ENCODE data around the gene NUP155.
"Not testable (repeated sequence)": the region's sequence is repeated elsewhere in the genome, so short reads cannot be mapped to it uniquely, and the experiment has no call there.

The NUP155 gene

DNA sequence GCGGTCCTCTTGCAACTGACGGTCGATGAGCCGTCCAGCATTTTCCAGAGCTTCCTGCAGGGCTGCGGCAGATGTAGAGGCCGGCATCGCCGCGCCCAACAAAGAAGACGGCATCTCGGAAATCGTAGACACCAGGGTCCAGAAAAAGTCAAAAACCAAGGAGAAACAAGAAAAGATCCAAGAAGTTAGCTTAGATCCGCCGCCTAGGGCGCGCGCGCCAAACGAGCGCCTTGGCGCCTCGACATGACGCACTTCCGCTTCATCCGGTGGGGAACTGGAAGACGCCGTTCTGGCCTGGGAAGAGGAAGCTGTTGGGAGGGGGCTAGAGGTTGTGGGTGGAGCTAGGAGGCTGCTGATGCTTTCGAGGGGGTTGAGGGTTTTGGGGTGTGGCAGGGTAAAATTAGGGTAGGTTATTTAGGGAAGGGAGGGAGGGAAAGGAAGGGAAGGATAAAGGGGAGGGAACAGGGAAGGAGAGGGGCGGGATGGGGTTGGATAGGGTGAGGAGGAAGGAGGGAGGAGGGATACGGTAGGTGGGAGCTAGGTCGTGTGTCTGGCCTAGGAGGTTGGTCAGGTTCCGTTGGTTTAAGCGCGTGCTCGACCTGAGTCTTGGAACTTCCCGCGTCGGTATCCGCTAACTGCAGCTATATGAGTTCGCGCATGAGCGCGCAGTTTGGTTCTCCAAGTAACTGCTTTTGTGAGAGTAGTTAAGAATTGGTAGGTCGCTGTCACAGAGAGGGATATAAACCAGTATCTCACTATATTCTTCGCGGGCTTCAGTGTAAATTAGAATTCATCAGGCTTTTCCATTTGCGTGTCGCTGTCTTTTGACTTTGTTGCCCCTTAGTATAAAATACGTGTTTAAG is at the start of gene NUP155:
Gene NUP155, minus strand, starts transcription at position 243 of the 863 bp plus-strand sequence. Its CDS starts 129 bp downstream, at position 114.
- DNase-seq (ENCODE audit: low spot score): peak; percentile 99

DNA sequence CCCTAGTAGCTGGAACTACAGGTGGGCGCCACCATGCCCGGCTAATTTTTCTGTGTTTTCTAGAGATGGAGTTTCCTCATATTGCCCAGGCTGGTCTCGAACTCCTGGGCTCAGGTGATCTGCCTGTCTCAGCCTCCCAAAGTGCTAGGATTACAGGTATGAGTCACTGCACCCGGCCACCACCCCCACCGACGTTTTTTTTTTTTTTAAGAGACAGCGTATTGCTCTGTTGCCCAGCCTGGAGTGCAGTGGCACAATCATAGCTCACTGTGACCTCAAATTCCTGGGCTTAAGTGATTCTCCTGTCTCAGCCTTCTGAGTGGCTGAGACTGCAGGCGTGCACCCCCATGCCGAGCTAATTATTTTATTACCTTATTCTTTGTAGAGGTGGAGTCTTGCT is 46.4 kb upstream of the NUP155 start:
- no peak for DNase-seq (ENCODE audit: low spot score)

DNA sequence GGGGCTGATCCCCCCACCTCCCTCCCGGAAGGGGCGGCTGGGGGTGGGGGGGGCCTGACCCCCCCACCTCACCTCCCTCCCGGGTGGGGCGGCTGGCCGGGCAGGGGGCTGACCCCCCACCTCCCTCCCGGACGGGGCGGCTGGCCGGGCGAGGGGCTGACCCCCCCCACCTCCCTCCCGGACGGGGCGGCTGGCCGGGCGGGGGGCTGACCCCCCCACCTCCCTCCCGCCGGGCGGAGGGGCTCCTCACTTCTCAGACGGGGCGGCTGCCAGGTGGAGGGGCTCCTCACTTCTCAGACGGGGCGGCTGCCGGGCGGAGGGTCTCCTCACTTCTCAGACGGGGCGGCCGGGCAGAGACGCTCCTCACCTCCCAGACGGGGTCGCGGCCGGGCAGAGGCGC is 44.5 kb upstream of the NUP155 start:
- DNase-seq (ENCODE audit: low spot score): not testable (repeated sequence)

DNA sequence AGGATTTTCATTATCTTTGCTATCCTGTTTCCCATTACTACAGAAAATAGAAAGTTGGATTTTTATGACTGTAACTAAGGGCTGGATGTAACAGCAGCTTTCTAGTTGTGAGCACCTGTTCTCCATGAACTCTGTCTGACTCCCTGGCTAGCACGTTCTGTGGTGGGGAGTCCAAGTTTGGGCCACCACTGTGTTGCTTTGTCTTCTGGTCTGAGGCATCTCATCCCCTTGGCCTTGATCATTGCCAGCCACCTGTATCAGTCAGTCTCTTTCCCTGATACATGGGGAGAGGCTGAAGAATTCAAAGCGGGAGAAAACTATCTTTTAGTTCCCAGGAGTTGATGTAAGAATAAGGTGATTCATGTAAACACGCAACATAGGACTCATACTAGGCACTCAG is 41.6 kb upstream of the NUP155 start:
- DNase-seq (ENCODE audit: low spot score): no peak

DNA sequence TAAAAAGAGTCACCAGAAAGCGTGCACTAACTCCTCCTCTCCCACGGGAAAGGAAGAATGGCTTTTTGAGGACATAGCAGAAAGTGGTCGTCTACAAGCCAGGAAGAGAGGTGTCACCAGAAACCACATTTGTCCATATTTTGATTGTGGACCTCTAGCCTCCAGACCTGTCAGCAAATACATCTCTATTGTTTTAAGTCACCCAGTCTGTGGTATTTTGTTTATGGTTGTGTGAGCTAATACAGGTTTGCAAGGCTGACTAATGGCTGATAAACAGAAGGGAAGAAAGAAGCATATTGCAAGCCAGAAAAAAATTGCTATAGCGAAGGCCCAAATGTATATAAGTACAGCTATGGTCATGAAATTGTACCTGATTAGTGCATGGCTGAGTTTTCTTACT is 29.6 kb upstream of the NUP155 start:
- DNase-seq (ENCODE audit: low spot score): no peak

DNA sequence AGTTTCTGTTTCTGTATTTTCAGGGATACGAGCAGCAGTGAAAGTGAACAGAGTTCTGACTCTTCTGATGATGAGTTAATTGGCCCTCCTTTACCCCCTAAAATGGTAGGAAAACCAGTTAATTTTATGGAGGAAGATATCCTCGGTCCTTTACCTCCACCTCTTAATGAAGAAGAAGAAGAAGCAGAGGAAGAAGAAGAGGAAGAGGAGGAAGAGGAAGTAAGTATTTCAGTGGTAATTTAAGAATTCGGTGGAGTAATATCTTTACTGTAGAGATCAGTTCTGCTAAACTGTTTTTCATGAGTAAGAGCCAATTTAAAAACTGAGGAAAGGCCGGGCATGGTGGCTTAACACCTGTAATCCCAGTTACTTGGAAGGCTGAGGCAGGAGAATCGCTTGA is 25.4 kb upstream of the NUP155 start:
- no peak for DNase-seq (ENCODE audit: low spot score)

DNA sequence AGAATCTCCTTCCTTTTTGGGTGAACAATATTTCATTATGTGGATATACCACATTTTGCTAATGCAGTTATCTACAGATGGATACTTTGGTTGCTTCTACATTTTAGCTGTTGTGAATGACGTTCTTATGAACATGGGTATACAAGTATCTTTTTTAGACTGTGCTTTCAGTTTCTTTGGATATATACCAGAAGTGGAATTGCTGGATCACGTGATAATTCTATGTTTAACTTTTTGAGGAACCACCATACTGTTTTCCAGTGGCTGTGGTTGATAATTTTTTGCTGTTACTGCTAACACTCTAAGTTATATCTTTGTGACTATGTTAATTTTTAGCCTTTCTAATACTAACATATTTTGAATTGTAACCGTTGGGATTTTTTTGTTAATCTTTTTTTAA is 20.7 kb upstream of the NUP155 start:
- no peak for DNase-seq (ENCODE audit: low spot score)

DNA sequence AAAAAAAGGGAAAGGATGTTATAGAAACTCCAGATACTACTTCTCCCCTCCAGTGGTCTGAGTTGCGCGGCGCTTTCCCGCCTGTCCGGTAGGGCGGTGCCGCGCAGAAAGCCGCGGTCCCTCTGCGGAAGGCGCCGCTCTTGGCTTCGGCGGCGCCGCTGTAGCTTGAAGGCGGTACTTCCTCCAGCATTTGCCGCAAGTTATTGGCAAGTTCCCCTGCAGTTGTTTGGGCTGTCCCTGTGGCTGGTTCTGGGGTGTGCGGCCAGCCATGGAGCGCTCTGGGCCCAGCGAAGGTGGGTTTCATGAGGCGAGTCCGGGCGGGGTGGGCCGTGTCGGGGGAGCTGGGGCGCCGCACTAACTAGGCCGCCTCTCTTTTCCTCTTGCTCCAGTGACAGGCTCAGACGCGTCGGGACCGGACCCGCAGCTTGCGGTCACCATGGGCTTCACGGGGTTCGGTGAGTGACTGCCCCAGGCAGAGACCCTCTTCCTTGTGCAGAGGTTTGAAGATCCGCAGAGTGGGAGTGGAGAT is 8.3 kb upstream of the NUP155 start, which contains the start of gene WDR70:
Gene WDR70, plus strand, starts transcription at position 219 of the 529 bp plus-strand sequence. Its CDS starts 50 bp downstream, at position 269.
- peak; percentile 91 for DNase-seq (ENCODE audit: low spot score)

DNA sequence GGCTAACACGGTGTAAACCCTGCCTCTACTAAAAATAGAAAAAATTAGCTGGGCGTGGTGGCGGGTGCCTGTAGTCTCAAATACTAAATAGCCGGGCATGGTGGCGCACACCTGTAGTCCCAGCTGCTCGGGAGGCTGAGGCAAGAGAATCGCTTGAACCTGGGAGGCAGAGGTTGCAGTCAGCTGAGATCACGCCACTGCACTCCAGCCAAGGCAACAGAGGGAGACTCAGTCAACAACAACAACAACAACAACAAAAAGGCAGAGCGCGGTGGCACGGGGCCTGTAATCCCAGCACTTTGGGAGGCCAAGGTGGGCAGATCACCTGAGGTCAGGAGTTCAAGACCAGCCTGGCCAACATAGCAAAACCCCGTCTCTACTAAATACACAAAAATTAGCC is 7.2 kb upstream of the NUP155 start:
- DNase-seq (ENCODE audit: low spot score): not testable (repeated sequence)

DNA sequence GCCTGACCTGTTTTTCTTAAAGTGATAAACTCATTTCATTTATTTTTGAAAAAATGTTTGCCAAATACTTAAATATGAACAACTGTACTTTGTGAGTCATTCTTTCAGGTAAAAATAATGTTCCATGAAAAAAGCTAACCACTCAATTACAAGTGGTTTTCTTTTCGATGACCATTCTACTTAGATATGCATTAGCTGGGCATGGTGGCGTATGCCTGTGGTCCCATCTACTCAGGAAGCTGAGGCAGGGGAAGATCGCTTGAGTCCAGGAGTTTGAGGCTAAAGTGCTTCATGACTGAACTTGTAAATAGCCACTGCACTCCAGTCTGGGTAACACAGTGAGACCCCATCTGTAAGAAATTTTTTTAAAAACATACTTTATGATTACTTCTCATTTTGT is 4.2 kb upstream of the NUP155 start:
- DNase-seq (ENCODE audit: low spot score): no peak

DNA sequence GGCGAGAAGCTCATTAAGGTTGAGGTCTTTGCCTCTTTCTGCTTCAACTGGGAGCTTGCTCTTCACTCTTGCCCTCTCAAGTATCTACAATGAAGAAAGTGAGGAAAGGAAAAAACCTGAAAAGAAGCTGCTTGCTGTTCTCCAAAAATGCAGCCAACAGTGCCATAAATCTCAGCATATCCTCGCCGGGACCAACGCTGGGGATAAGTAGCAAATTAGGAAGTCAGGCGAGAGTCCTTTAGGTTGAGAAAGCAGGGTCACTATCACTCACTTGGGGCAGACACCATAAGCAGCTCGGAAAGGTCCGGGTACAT is 399 bp downstream of the NUP155 start:
- DNase-seq (ENCODE audit: low spot score): peak; percentile 15

DNA sequence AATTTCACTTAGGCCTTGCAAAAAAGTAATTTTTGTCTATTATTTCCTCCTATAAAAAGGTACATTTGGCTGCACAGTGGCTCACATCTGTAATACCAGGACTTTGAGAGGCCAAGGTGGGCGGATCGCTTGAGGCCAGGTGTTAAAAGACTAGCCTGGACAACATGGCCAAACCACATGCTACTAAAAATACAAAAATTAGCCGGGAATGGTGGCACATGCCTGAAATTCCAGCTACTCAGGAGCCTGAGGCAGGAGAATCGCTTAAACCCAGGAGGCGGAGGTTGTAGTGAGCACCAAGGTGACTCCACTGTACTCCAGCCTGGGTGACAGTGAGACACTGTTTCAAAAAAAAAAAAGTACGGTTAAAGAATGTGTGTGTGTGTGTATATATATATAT is 15.7 kb downstream of the NUP155 start:
- no peak for DNase-seq (ENCODE audit: low spot score)

DNA sequence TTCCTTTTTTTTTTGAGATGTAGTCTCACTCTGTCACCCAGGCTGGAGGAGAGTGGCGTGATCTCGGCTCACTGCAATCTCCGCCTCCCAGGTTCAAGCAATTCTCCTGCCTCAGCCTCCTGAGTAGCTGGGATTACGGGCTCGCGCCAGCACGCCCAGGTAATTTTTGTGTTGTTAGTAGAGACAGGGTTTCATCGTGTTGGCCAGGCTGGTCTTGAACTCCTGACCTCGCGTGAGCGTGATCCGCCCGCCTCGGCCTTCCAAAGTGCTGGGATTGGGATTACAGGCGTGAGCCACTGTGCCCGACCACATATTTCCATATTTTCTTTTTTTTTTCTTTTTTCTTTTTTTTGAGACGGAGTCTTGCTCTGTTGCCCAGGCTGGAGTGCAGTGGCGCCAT is 28.2 kb downstream of the NUP155 start:
- DNase-seq (ENCODE audit: low spot score): not testable (repeated sequence)

DNA sequence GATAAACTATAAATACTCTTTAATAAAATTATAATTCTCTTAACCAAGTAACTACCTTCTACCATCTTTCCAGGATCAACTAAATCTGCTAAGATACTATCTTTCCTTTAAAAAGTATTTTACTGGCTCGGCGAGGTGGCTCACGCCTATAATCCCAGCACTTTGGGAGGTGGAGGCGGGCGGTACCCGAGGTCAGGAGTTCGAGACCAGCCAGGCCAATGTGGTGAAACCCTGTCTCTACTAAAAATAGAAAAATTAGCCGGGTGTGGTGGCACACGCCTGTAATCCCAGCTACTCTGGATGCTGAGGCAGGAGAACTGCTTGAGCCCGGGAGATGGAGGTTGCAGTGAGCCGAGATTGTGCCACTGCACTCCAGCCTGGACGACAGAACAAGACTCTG is 36.2 kb downstream of the NUP155 start:
- not testable (repeated sequence) for DNase-seq (ENCODE audit: low spot score)

DNA sequence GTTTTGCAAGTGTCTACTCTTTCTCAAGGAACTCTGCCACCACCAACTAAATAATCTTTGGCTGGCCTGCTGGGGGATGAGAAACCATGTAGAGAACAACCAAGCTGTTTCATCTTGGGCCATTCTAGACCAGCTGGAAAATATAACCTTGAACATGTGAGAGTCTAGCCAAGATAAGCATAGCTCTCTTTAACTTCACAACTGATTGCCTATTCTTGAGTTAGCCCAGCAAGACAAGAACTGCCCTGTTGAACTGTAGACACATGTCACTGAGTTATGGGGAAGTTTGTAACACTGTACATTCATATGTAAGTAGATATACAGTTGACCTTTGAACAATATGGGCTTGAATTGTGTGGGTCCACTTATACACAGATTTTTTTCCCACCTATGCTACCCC is 44.4 kb downstream of the NUP155 start:
- DNase-seq (ENCODE audit: low spot score): no peak

DNA sequence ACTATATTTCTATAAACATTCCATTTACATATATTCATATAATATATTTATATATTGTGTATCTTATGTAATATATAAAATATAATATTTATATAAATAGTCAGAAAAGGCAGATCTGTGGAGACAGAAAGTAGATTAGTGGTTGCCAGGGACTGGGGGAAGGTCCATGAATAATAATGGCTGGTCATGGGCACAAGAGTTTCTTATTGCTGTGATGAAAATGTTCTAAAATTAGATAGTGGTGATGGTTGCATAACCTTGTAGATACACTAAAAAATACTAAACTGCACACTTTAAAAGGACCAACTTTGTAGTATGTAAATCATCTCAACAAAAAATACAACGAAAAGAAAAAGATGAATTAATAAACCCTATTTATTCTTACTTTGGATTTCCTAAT is 47.3 kb downstream of the NUP155 start:
- DNase-seq (ENCODE audit: low spot score): no peak

DNA sequence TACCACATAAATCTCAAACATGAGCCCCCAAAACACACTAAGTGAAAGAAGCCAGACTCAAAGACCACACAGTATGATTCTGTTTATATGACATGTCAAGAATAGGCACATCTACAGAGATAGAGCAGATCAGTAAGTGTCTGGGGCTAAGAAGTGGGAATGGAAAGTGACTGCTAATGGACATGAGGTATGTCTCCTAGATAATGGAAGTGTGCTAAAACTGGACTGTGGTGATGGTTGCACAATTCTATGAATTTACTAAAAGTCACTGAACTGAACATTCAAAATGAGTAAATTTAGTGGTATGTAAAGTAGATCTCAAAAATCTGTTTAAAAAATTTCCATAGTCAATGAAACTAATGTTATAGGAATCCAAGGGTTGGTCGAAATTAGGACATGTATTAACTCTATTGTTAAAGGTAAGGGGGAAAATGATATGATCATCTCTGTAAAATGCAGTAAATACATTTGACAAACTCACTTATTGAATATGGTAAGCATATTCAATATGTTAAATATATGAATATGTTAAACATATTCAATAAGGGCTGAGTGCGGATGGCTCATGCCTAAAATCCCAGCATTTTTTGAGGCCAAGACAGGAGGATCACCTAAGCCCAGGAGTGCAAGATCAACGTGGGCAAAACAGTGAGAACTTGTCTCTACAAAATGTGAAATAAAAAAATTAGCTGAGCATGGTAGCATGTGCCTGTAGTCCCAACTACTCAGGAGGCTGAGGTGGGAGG is 51.7 kb downstream of the NUP155 start:
- DNase-seq (ENCODE audit: low spot score): no peak

DNA sequence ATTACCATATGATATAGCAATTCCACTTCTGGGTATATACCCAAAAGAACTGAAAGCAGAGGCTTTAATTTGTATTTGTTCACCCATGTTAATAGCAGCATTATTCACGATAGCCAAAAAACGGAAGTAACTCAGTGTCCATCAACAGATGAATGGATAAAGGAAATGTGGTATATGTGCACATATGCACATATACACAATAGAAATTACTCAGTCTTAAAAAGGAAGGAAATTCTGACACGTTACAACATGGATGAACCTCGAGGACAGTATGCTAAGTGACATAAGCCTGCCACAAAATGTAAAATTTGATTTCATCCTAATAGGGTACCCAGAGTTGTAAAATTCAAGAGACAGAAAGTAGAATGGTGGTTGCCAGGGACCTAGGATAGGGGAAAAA is 54.9 kb downstream of the NUP155 start:
- no peak for DNase-seq (ENCODE audit: low spot score)

DNA sequence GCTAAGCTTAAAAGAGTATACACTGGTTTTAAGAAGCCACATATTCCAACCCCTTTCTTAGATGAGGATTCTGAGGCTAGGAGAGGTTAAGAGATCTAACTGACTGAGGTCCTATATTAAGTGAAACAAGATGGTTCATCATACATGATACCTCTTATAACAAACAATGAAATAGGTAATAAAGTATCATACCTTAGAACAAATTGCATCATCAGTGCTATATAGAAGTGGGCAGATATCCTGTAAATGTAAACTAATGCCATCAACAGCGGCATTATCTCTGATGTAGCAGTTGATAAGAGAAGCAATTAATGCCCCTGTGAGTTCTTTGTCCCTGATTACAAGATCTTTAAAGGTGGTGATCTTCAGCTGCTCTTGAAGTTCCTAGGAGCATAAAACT is 60.5 kb downstream of the NUP155 start:
- no peak for DNase-seq (ENCODE audit: low spot score)

DNA sequence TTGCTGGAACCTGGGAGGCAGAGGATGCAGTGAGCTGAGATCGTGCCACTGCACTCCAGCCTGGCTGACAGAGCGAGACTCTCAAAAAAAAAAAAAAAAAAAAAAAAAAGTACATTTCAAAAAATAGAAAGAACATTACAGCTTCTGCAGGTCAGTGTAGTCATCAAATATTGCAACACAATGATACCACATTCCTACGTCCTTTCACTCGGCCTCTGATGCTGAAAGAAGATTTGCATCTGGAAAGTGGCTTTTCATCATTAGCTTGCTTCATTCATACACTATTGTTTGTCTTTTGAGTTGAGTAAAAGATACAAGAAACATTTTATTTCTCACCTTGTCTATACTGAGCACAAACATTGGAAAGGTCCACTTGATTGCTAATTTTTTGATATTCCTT is 62.1 kb downstream of the NUP155 start:
- DNase-seq (ENCODE audit: low spot score): no peak

DNA sequence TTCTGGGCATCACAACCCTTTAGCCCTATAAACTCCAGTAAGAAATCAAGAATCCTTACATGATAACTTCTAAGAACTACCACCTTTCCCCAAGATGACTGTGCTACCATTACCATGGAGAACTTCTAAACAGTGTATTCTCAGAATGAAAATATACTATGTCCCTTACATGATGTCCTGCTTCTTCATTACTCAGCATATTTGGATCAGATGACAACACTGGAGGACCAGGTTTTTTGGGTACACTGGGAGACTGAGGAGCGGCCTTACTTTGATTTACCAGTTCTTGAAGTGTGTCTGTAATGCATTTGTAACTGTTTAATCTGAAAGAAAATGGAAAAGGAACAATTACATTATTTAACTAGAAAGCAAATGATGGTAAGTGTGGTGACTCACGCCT is 66.0 kb downstream of the NUP155 start:
- no peak for DNase-seq (ENCODE audit: low spot score)

DNA sequence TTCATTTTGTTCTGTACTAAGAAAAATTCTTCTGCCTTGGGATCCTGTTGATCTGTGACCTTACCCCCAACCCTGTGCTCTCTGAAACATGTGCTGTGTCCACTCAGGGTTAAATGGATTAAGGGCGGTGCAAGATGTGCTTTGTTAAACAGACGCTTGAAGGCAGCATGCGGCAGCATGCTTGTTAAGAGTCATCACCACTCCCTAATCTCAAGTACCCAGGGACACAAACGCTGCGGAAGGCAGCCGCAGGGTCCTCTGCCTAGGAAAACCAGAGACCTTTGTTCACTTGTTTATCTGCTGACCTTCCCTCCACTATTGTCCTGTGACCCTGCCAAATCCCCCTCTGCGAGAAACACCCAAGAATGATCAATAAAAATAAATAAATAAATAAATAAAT is 74.6 kb downstream of the NUP155 start:
- DNase-seq (ENCODE audit: low spot score): not testable (repeated sequence)

DNA sequence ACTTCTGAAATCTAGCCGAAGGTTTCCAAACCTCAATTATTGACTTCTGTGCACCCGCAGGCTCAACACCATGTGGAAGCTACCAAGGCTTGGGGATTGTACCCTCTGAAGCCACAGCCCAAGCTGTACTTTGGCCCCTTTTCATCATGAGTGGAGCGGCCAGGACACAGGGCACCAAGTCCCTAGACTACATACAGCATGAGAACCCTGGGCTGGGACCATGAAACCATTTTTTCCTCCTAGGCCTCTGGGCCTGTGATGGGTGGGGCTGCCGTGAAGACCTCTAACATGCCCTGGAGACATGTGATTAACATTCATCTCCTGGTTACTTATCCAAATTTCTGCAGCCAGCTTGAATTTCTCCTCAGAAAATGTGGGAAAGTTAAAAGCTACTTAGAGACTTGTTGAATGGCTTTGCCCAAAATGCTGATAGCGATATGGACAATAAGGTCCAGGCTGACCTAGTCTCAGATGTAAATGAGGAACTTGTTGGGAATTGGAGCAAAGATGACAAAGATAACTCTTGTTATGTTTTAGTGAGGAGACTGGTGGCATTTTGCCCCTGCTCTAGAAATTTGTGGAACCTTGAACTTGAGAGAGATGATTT is 87.6 kb downstream of the NUP155 start:
- DNase-seq (ENCODE audit: low spot score): no peak
